ENCODE data around the gene GALNT18.
A peak's percentile ranks its signal among the peaks of the same experiment; 100 is the strongest.

GRCh38 chr11:11230802-11231562 lies 390.8 kb downstream of the GALNT18 start:
- no peak for TF ChIP-seq NANOG (IDR thresholded peaks at IDR 0.05; ENCODE audit: borderline replicate concordance)
- TF ChIP-seq, protein P1, sequence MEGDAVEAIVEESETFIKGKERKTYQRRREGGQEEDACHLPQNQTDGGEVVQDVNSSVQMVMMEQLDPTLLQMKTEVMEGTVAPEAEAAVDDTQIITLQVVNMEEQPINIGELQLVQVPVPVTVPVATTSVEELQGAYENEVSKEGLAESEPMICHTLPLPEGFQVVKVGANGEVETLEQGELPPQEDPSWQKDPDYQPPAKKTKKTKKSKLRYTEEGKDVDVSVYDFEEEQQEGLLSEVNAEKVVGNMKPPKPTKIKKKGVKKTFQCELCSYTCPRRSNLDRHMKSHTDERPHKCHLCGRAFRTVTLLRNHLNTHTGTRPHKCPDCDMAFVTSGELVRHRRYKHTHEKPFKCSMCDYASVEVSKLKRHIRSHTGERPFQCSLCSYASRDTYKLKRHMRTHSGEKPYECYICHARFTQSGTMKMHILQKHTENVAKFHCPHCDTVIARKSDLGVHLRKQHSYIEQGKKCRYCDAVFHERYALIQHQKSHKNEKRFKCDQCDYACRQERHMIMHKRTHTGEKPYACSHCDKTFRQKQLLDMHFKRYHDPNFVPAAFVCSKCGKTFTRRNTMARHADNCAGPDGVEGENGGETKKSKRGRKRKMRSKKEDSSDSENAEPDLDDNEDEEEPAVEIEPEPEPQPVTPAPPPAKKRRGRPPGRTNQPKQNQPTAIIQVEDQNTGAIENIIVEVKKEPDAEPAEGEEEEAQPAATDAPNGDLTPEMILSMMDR (conservative IDR thresholded peaks at IDR 0.05; ENCODE audit: low read depth in 2 of 2) = peak; percentile 81 to 85
- no peak for TF ChIP-seq ZNF331 (CRISPR knock-in tag; IDR thresholded peaks at IDR 0.05; ENCODE audit: low read depth)
- TF ChIP-seq EZH2 (IDR thresholded peaks at IDR 0.05; ENCODE audit: low read depth, unreplicated experiment) = no peak
